ENCODE measurements around the gene DBP. TPM values are rescaled to one million over a fixed set of nuclear protein-coding genes. Genes with fewer than 3 reads are reported as not detected.

DBP gene
- total and polyA plus RNA-seq, 2 of the 13 experiments (the other 11 are each of a cell fraction or from before 2014, with no cell fraction given) = 1.7 to 5.8 TPM

- TF ChIP-seq UBTF (CRISPR knock-in tag; IDR thresholded peaks at IDR 0.05) (no peak), ZBTB42 (CRISPR knock-in tag; IDR thresholded peaks at IDR 0.05) (no peak), ZNF30 (CRISPR knock-in tag; IDR thresholded peaks at IDR 0.05) (no peak), ZNF382 (CRISPR knock-in tag; IDR thresholded peaks at IDR 0.05; ENCODE audit: borderline replicate concordance) (no peak), EED (CRISPR knock-in tag; IDR thresholded peaks at IDR 0.05) (no peak), IRX3 (CRISPR knock-in tag; IDR thresholded peaks at IDR 0.05; ENCODE audit: borderline replicate concordance, low read depth) (no peak), ZNF253 (CRISPR knock-in tag; IDR thresholded peaks at IDR 0.05; ENCODE audit: borderline replicate concordance) (no peak), MLXIP (CRISPR knock-in tag; IDR thresholded peaks at IDR 0.05; ENCODE audit: borderline replicate concordance) (no peak), ELF1 (CRISPR knock-in tag; IDR thresholded peaks at IDR 0.05) (no peak), SIX1 (CRISPR knock-in tag; IDR thresholded peaks at IDR 0.05; ENCODE audit: borderline replicate concordance) (no peak), ZNF326 (CRISPR knock-in tag; IDR thresholded peaks at IDR 0.05; ENCODE audit: borderline replicate concordance) (no peak), MXI1 (IDR thresholded peaks at IDR 0.05; ENCODE audit: borderline replicate concordance, low read depth, low read length) (peak; percentile 48; the same call in 1 of the 3 replicates), HOXA9 (CRISPR knock-in tag; IDR thresholded peaks at IDR 0.05; ENCODE audit: borderline replicate concordance) (no peak), ZBTB38 (CRISPR knock-in tag; IDR thresholded peaks at IDR 0.05) (no peak), DMTF1 (CRISPR knock-in tag; IDR thresholded peaks at IDR 0.05) (no peak), DNMT3B (CRISPR knock-in tag; conservative IDR thresholded peaks at IDR 0.05) (no peak), TERF1 (CRISPR knock-in tag; IDR thresholded peaks at IDR 0.05) (no peak), HDAC2 (CRISPR knock-in tag; IDR thresholded peaks at IDR 0.05) (no peak)
Measured at GRCh38 chr19:48624067-48624594, 13.0 kb downstream of the DBP start (continued).

Measured in HepG2 (cell line).